Dedifferentiated amniotic fluid mesenchymal stem cell (primary cell): ENCODE results near the gene HEATR1.
"Not testable (repeated sequence)": the region's sequence is repeated elsewhere in the genome, so short reads cannot be mapped to it uniquely, and the experiment has no call there.

ENCODE experiments used
- DNase-seq: peaks from one replicate; pipeline ENCODE4 v3.0.0-alpha.2; 2016; ENCODE audit errors: extremely low spot score

HEATR1 gene

DNA sequence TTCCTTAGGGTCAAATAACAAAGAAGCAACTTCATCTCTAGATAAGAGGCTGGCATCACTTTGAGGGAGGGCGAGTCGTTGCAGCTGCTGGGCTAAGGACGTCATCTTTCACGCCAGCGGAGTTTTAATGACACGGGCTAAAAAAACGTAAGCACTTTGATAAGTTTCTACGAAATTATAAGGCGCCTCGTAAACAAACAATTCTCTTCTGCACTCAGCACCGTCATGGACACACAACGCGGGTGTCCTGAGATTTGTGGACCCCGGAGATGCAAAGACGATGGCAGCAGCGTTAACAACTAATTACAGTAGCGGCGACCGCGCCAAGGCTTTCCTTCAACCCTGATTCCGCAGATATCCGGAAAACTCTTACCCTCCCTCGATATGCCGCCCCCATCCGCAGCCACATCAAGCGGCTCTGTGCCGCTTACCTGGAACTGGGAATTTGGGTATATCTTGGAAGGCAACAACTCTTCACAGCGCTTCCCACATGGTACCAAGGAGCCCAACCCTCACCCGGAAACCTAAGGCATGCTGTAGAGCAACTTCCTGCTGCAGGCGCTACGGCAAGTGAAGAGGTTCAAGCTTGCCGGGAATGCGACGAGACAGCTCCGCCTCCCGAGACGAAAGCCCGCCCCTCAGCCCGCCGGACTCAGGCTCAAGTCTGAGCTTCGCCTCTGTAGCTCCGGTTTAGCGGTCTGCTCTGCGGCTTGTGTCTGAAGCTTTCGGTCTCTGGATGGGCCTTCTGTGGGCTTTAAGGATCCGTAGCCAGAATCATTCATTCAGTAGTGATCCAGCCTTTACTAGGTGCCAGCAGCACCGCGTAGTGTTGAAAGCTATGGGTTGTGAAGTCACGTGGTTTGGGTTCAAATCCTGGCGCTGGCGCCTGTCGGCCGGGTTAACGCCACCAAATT lies at the start of gene HEATR1:
Gene HEATR1 (minus strand): TSS at position 526 of the 914 bp plus-strand sequence. CDS start 421 bp downstream, at position 105.
- DNase-seq: peak; percentile 94

GRCh38 chr1:236645016-236645680 lies 40.8 kb upstream of the HEATR1 start:
- DNase-seq: no peak

- no peak for DNase-seq
Measured at GRCh38 chr1:236642763-236643162, 38.4 kb upstream of the HEATR1 start.

DNA sequence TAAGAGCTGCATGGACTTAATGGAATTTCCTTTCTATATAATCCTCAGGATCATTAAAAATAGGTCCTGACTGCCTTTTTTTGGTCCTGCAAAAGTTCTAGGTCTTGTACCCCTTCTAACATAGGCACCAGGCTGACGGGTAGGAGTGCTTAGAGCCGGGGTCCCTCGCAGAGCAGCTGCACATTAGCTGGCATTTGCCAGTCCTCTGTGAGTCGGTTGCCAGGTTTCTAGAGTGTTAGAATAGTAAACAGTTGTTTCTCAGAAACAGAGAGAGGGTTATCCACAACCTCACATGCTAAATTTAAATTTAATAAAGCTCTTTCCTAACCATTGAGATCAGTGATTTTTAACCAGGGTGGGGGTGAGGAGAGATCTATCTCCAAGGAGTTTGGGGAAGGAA lies 35.4 kb upstream of the HEATR1 start:
- no peak for DNase-seq

DNA sequence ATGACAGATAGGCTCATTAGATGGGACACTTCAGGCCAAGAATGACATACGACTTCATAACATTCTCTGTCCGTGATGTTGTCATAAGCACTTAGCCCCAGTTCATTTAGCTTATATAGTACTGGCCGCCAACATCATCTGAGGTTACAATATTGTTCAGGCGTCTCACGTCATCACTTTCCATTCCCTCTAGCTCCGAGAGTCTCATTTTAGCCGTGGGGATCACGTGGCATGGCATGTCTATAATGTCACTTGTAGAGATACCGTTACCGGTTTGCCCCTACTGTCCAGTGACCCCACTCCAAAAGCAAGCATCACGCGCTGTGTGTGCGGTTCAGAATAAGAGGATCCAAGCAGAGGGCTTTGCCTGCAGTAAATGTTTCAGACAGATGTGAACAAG lies 34.6 kb upstream of the HEATR1 start:
- DNase-seq: no peak

DNA sequence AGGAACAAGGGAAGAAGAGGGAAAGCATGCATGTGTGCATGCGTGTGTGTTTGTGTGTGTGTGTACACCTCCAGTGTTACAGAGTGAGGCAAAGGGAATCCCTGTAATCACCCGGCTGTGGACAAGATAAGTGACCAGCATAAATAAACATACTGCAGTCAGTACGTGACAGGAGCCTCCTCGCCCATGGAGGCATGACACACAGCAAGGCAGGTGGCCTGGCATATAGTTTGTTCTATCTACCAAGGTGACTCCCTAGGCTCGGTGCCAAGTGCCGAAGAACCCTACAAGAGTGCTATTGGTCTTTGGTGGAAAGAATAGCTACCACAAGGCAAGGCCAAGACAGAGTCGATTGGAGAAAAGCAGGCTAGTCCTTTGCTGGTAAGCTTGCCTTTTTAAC lies 31.7 kb upstream of the HEATR1 start:
- DNase-seq: no peak

DNA sequence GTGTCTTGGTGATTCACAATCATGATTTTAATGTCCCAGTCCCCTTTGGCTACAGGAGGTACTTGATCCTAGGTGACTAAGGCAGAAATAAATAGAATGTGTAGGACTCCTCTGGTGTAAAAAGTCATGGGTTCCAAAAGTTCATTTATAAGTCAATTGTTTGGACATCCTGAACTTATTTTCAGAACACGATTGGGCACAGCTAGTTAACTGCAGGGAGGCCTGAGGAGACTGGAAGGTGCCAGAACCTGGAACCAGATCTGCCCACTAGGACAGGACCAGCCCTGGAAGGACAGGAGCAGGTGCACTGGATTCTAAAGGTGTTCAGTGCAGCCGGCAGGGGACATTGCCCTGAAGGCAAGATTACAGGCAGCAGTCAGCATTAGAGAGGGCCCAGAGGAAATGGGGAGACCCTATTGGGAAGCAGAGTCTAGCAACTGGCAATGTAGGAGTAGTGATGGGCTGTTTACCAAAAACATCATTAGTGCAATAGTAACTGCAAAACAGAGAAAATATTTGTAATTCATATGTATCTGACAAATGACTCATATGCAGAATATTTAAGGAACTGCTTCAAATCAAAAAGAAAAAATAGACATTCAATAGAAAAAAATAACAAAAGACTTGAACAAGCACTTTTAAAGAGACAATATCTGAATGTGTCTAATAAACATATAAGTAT lies 23.6 kb upstream of the HEATR1 start:
- no peak for DNase-seq

DNA sequence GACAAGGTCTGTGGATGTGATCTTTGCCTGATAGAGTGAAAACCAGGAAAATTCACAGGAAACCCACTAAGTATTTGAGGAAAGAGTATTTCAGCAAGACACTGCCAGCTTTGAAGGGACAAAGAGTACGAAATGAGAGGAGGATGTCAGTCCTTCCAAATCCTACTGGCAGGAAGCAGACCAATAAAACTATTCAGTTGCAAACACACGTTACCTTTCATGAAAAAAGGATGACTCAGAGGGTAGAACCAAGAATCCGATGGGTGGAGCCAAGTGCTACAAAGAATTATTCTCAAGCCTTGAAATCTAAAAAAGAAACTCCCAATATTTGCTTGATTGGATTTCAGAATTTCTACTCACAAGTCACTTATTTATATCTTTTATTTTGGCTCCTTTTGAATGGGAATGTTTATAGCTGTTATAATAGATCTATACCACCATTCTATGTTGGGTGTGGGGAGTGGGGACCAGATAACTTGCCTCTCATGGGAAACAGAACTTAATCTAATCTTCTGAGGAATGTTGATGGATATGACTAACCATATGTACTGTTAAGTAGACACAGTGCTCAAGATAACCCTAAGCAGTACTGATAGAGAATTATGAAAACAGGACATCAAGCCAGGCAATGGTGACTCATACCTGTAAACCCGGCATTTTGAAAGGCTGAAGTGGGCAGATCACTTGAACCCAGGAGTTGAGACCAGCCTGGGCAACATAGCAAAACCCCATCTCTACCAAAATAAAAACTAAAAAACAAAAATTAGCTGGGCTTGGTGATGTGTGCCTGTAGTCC lies 19.3 kb upstream of the HEATR1 start:
- DNase-seq: no peak

DNA sequence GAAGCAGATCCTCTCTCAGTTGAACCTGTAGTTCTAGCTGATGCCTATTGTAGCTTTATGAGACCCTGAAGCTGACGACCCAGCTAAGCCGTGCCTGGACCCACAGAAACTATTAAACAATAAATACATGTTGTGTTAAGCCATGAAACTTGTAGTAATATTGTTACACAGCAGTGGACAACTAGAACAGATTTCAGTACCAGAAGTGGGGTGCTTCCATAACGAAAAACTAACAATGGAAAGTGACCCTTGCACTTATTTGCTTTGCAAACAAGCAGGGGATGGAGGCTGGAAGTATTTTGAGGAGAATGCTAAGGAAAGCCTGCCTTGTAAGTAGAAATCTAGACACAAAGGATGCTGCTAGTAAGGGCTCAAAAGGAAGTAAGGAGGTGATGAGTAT lies 18.1 kb upstream of the HEATR1 start:
- DNase-seq: no peak

DNA sequence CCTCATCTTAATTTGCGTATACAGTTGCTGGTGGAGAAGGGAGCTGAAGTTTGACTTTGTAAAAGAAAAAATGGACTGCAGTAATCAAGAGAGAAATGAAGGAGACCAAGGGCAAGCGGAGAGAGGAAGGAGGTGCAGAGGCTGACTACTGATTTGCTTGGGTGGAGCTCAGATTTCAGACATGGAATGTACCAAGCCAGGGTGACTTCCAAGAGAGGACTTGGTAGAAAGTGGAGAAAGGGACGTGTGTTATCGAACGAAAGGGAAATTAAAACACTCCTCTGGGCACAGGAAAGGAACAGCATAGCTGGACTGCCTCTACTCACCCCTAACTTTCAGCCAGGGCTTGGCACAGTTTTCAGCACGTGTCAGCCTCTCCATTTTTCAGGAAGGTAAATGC lies 15.1 kb upstream of the HEATR1 start:
- DNase-seq: no peak

- DNase-seq: no peak
Measured at GRCh38 chr1:236618507-236618906, 14.2 kb upstream of the HEATR1 start.

- no peak for DNase-seq
Measured at GRCh38 chr1:236615399-236616148, 11.3 kb upstream of the HEATR1 start.

GRCh38 chr1:236612349-236612748 lies 8.0 kb upstream of the HEATR1 start:
- no peak for DNase-seq

DNA sequence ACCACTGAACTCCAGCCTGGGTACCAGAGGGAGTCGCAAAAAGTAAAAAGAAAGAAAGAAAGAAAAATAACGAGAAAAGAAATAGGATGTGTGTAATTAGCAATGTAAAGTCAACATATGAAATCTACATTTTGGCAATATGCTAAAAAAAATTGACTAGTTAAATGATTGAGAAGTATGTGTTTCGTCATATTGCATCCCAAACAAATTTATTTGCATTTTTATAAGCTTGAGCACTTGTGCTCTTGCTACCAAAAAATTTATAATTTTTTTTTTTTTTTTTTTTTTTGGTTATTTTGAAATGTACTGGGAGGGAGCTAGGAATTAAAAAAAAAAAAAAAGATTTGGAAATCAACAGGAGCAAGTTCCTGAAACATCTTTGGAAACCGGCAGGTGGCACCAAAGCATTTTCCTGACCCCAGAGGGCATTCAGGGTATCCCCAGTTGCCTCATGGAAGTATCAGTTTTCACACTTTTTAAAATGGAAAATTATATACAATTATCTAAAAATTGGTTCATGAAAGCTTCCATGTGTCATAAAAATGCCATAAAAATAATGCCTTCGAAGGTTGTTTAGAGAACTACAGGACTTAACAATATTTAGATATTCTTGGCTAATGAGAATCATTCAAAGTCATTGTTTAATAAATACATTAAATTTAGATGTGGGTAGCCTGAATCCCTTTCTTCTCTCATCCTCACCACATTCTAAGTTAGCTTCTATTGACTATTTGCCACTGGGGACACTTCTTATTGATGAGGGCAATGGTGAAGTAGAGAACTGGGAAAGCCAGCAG lies 4.8 kb upstream of the HEATR1 start:
- DNase-seq: no peak

- DNase-seq: not testable (repeated sequence)
Measured at GRCh38 chr1:236607597-236607996, 3.3 kb upstream of the HEATR1 start.

DNA sequence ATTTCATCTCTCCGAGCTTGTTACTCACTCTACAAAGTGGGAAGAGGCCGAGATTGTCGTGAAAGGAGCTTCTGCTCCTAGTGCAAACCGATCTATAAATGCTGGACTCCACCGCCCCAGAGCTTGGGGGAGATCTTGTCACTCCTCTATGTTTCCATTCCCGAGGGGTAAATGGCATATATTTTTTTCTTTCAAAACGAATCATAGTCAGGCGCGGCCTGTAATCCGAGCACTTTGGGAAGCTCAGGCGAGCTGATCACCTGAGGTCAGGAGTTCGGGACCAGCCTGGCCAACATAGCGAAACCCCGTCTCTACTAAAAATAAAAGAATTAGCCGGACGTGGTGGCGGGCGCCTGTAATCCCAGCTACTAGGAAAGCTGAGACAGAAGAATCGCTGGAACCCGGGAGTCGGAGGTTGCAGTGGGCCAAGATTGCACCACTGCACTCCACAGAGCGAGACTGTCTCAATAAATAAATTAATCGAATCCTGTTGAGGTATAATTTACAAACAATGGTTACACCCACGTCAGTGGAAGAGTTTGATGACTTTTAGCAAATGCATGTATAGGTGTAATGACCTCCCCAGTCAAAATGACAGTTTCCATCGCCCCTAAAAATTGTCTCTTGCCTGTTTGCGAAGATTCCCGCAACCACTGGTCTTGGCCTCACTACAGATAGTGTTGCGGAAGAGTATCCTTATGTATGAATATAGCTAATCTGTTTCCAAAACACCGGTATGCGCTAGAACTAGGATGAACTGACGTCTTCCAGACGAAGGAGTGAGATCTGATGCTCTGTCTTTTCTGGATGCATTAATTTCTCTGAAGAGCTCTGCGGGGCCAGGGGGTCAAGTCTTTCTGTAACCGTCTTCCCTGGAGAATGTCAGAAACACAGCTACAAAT lies 840 bp upstream of the HEATR1 start:
- DNase-seq: no peak

- DNase-seq: no peak
Measured at GRCh38 chr1:236602171-236602570, 2.1 kb downstream of the HEATR1 start.

GRCh38 chr1:236590553-236591150 lies 13.7 kb downstream of the HEATR1 start:
- no peak for DNase-seq

- no peak for DNase-seq
Measured at GRCh38 chr1:236589531-236589930, 14.8 kb downstream of the HEATR1 start.
